ENCODE measurements around the gene ENGASE.

ENGASE gene

GRCh38 chr17:79108870-79109269 is 34.2 kb downstream of the ENGASE start:
- no peak for DNase-seq (ENCODE audit: low read depth)
- no peak for TF ChIP-seq CTCF (IDR thresholded peaks at IDR 0.05; ENCODE audit: control insufficient read depth, extremely low read depth, insufficient read depth)
- no peak overlapping the region for H3K4me3 ChIP-seq (ENCODE audit: low read depth, low read length)

- TF ChIP-seq CTCF (IDR thresholded peaks at IDR 0.05; ENCODE audit: control insufficient read depth, extremely low read depth, insufficient read depth): peak; percentile 27; the same call in 1 of the 2 replicates
- H3K4me3 ChIP-seq (ENCODE audit: low read depth, low read length): no peak overlapping the region
- DNase-seq (ENCODE audit: low read depth): no peak
Observed at GRCh38 chr17:79109584-79109983, 35.0 kb downstream of the ENGASE start.

- no peak for TF ChIP-seq CTCF (IDR thresholded peaks at IDR 0.05; ENCODE audit: control insufficient read depth, extremely low read depth, insufficient read depth)
- no peak for DNase-seq (ENCODE audit: low read depth)
- no peak overlapping the region for H3K4me3 ChIP-seq (ENCODE audit: low read depth, low read length)
Observed at GRCh38 chr17:79111097-79111496, 36.5 kb downstream of the ENGASE start.

- no peak for DNase-seq (ENCODE audit: low read depth)
- TF ChIP-seq CTCF (IDR thresholded peaks at IDR 0.05; ENCODE audit: control insufficient read depth, extremely low read depth, insufficient read depth): no peak
- no peak overlapping the region for H3K4me3 ChIP-seq (ENCODE audit: low read depth, low read length)
Observed at GRCh38 chr17:79112471-79112870, 37.8 kb downstream of the ENGASE start.

- no peak for TF ChIP-seq CTCF (IDR thresholded peaks at IDR 0.05; ENCODE audit: control insufficient read depth, extremely low read depth, insufficient read depth)
- no peak overlapping the region for H3K4me3 ChIP-seq (ENCODE audit: low read depth, low read length)
- DNase-seq (ENCODE audit: low read depth): no peak
Observed at GRCh38 chr17:79113699-79114457, 39.3 kb downstream of the ENGASE start.

- H3K4me3 ChIP-seq (ENCODE audit: low read depth, low read length): peak overlapping the region; percentile 13; the same call in 1 of the 2 replicates
- DNase-seq (ENCODE audit: low read depth): peak; percentile 94
- TF ChIP-seq CTCF (IDR thresholded peaks at IDR 0.05; ENCODE audit: control insufficient read depth, extremely low read depth, insufficient read depth): no peak
Observed at GRCh38 chr17:79114458-79115301, 40.1 kb downstream of the ENGASE start.

Data from LNCaP clone FGC (cell line).